Endothelial cell of umbilical vein (primary cell): Measurements from ENCODE around the gene CBX5. TPM values are rescaled to one million over a fixed set of nuclear protein-coding genes. Genes with fewer than 3 reads are reported as not detected.

ENCODE experiments used
- BruUV-seq: library from RNA; stranded (reverse); fragments of 400-500 nt; replicated peaks from 2 replicates; lab custom pipeline; 2021; lab: Mats Ljungman, UMichigan
- CTCF ChIA-PET: fragments of 300-600, 350-600 bp; sonication (Branson Sonifier 250); formaldehyde crosslinking; loops from one replicate; lab custom pipeline; 2021; ENCODE audit warnings: antibody characterized with exemption, inconsistent platforms; lab: Charles Lee
- POLR2A ChIA-PET: fragments of 300-600, 350-600 bp; sonication (Branson Sonifier 250); formaldehyde crosslinking; loops from one replicate; lab custom pipeline; 2021; ENCODE audit warnings: antibody characterized with exemption, inconsistent platforms; lab: Charles Lee
- DNase-seq: peaks from one replicate; pipeline ENCODE4 v3.0.0-alpha.2; 2011; ENCODE audit warnings: low read depth, low spot score
- FAIRE-seq: peaks from 2 replicates; lab custom pipeline; 2011; peaks lifted over from hg19 to GRCh38; lab: Jason Lieb, UNC
- H2AFZ ChIP-seq: 2 replicates; pipeline ENCODE4 v1.6.0; 2012; ENCODE audit warnings: low read depth, low read length, control low read depth, inconsistent platforms
- H3K27ac ChIP-seq: 2 replicates; pipeline ENCODE4 v1.5.1; 2011; ENCODE audit warnings: low read depth, mild to moderate bottlenecking, control low read depth, low read length, moderate library complexity; ENCODE audit not compliant: insufficient read depth
- H3K27me3 ChIP-seq, 2 experiments: 2 replicates each; pipeline versions ENCODE4 v1.6.0 to v1.6.1; 2011; ENCODE audit warnings: low read length in 2 of 2, mixed read lengths in 1 of 2; ENCODE audit not compliant: control insufficient read depth in 2 of 2, insufficient read depth in 2 of 2
- H3K36me3 ChIP-seq, 2 experiments: 2 replicates in 1 of 2; 3 replicates in 1 of 2; pipeline ENCODE4 v1.5.1; 2011; ENCODE audit warnings: low read length in 2 of 2, mild to moderate bottlenecking in 1 of 2, moderate library complexity in 1 of 2; ENCODE audit not compliant: control insufficient read depth in 2 of 2, insufficient read depth in 2 of 2; ENCODE audit errors: extremely low read depth in 1 of 2
- H3K4me1 ChIP-seq: 3 replicates; pipeline ENCODE4 v1.5.1; 2011; ENCODE audit warnings: mild to moderate bottlenecking, low read length; ENCODE audit not compliant: control insufficient read depth, insufficient read depth; ENCODE audit errors: extremely low read depth
- H3K4me2 ChIP-seq: 2 replicates; pipeline ENCODE4 v1.6.1; 2011; ENCODE audit warnings: low read length, control low read depth, mixed read lengths; ENCODE audit not compliant: insufficient read depth
- H3K4me3 ChIP-seq, 3 experiments: fragments of 200-600 bp in 1 of 3; sonication (generic), shearing (Covaris generic) in 1 of 3; replicated peaks in 1 of 3; 2 replicates each; pipeline ENCODE4 v1.5.1; 2011 to 2016; ENCODE audit warnings: control low read depth in 3 of 3, low read length in 3 of 3, mild to moderate bottlenecking in 2 of 3, inconsistent platforms in 1 of 3, low read depth in 1 of 3, moderate library complexity in 1 of 3; ENCODE audit not compliant: insufficient read depth in 1 of 3
- H3K79me2 ChIP-seq: 2 replicates; pipeline ENCODE4 v1.6.0; 2012; ENCODE audit warnings: low read length, inconsistent platforms; ENCODE audit not compliant: control insufficient read depth, insufficient read depth
- H3K9ac ChIP-seq: replicated peaks from 2 replicates; pipeline ENCODE3; 2011; ENCODE audit warnings: low read length, control low read depth; ENCODE audit not compliant: insufficient read depth; ENCODE audit errors: extremely low read depth
- H3K9me1 ChIP-seq: replicated peaks from 3 replicates; pipeline ENCODE4 v1.6.0; 2011; ENCODE audit warnings: mild to moderate bottlenecking, low read length; ENCODE audit not compliant: control insufficient read depth, insufficient read depth; ENCODE audit errors: extremely low read depth
- H3K9me3 ChIP-seq: replicated peaks from 2 replicates; pipeline ENCODE4 v1.5.1; 2012; ENCODE audit warnings: low read length, inconsistent platforms; ENCODE audit not compliant: control insufficient read depth, insufficient read depth
- H4K20me1 ChIP-seq: replicated peaks from 2 replicates; pipeline ENCODE3; 2011; ENCODE audit warnings: mild to moderate bottlenecking, low read length; ENCODE audit not compliant: control insufficient read depth, insufficient read depth; ENCODE audit errors: extremely low read depth
- EZH2 ChIP-seq: IDR thresholded peaks from 2 replicates; pipeline ENCODE4 v1.6.1; 2012; ENCODE audit warnings: borderline replicate concordance, low read depth, mild to moderate bottlenecking, moderate library complexity, low read length, inconsistent platforms; ENCODE audit not compliant: severe bottlenecking
- GATA2 ChIP-seq: IDR thresholded peaks from 2 replicates; pipeline ENCODE4 v1.7.0; 2011; ENCODE audit warnings: low read depth, mild to moderate bottlenecking, moderate library complexity, mixed read lengths, low read length; ENCODE audit not compliant: insufficient read length, insufficient read depth
- JUN ChIP-seq: IDR thresholded peaks from 2 replicates; pipeline ENCODE4 v1.6.1; 2011; ENCODE audit warnings: borderline replicate concordance, low read depth; ENCODE audit not compliant: insufficient read length, insufficient read depth
- MYC ChIP-seq: IDR thresholded peaks from one replicate; pipeline ENCODE4 v1.6.1; 2011; ENCODE audit warnings: mild to moderate bottlenecking, low read depth, low read length
- POLR2A ChIP-seq: IDR thresholded peaks from 2 replicates; pipeline ENCODE4 v1.6.1; 2012; ENCODE audit warnings: low read depth, mild to moderate bottlenecking, control low read depth, low read length
- POLR2AphosphoS5 ChIP-seq: IDR thresholded peaks from 2 replicates; pipeline ENCODE4 v1.6.1; 2012; ENCODE audit warnings: low read depth, mild to moderate bottlenecking, control low read depth, low read length, moderate library complexity; ENCODE audit not compliant: insufficient read depth
- dilution Hi-C: fragments of 300-500 bp; cut with MboI; formaldehyde crosslinking; loops from one replicate; pipeline ENCODE4 v1.15.0; 2019; ENCODE audit warnings: low sequenced_read_pairs; ENCODE audit not compliant: extremely low pct_ligation_motif_present
- intact Hi-C: fragments of 100-400 bp; cut with micrococcal nuclease; formaldehyde crosslinking; loops from one replicate; pipeline ENCODE4 v1.10.0; 2022
- polyA plus RNA-seq, 4 experiments: library from polyadenylated mRNA; depleted of rRNA in 3 of 4; stranded (reverse) in 3 of 4; unstranded in 1 of 4; fragments of >200 nt; gene quantifications; 2 replicates each; pipeline versions ENCODE4 v1.2.1 to v1.2.3, GENCODE V29; 2011 to 2012; ENCODE audit warnings: missing spikeins in 1 of 4
- total RNA-seq: library from RNA; stranded (reverse); gene quantifications from 2 replicates; pipeline ENCODE4 v1.2.3, GENCODE V29; 2021
- TF ChIP-seq, protein P1 (sequence below), 2 donors: IDR thresholded peaks; 1 replicate in 1 of 2; 2 replicates in 1 of 2; pipeline ENCODE4 v1.5.1; 2011; ENCODE audit warnings: low read length in 2 of 2, mild to moderate bottlenecking in 2 of 2, moderate library complexity in 2 of 2, control low read depth in 1 of 2, inconsistent platforms in 1 of 2, low read depth in 1 of 2; ENCODE audit not compliant: insufficient read depth in 1 of 2; ENCODE audit errors: extremely low read depth in 1 of 2
- TF ChIP-seq, protein P2 (sequence below): IDR thresholded peaks from 2 replicates; pipeline ENCODE4 v1.6.1; 2011; ENCODE audit not compliant: insufficient read depth, insufficient read length

Gene CBX5
- total and polyA plus RNA-seq, 2 donors (not counting 3 experiments of a cell fraction or from before 2014, with no cell fraction given): 22.8 to 111 TPM

DNA sequence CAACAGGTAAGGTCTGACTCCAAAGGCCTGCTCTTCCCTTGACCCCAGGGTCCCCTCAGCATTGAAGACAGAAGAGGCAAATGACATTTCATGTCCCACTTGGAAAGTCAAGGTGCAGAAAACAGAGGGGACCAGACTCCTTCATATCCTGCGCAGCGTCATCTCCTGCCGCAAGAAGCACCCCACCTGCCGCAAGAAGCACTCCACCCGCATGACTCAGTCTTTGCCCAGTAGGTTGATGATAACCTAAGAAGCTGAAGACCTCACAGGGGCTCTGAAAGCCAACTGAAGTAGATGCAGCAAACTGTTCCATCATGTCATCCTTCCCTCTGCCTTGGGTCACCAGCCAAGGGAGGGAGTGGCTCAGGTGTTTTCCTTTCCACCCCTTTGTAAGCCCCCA, 79.5 kb downstream of the CBX5 start:
- POLR2A ChIA-PET: interaction anchor here (0.6 kb wide), 1 partner anchor 191 kb away, joined by 3 read pairs; the partner anchor contains the start of gene HOXC8
- intact Hi-C loops: loop anchor here (10.0 kb wide), 1 partner anchor 446 kb away; the partner anchor contains the start of gene CISTR

More for the DNA sequence above, 79.5 kb downstream of the CBX5 start:
- H3K36me3 ChIP-seq: no peaks in the 10 kb centered on the region
- H4K20me1 ChIP-seq: no peaks in the 10 kb centered on the region
- H3K4me1 ChIP-seq: no peaks in the 10 kb centered on the region
- no peak overlapping the region for H2AFZ ChIP-seq
- H3K9me3 ChIP-seq: no peaks in the 10 kb centered on the region
- no peaks in the 10 kb centered on the region for H3K79me2 ChIP-seq
- H3K27me3 ChIP-seq: peaks cover 22 to 32% of the 10 kb centered on the region in 2 experiments
- FAIRE-seq (no peak), DNase-seq (no peak)
- no peaks in the 10 kb centered on the region for H3K9me1 ChIP-seq
- dilution Hi-C loops: no loop called here
- H3K9ac ChIP-seq: no peak overlapping the region
- CTCF ChIA-PET: interaction anchor here (0.9 to 15.7 kb wide), 9 partner anchors 10 to 215 kb away, joined by 3 to 616 read pairs (median 17); partner anchors contain the start of genes HOXC10, HOXC5, HOXC8 and HOXC9
- BruUV-seq: no TSS peak
- no peak overlapping the region for H3K4me3 ChIP-seq
- no peak overlapping the region for H3K4me2 ChIP-seq
- no peak for TF ChIP-seq MYC
- no peak for TF ChIP-seq EZH2
- TF ChIP-seq POLR2A: no peak
- TF ChIP-seq, protein P1, sequence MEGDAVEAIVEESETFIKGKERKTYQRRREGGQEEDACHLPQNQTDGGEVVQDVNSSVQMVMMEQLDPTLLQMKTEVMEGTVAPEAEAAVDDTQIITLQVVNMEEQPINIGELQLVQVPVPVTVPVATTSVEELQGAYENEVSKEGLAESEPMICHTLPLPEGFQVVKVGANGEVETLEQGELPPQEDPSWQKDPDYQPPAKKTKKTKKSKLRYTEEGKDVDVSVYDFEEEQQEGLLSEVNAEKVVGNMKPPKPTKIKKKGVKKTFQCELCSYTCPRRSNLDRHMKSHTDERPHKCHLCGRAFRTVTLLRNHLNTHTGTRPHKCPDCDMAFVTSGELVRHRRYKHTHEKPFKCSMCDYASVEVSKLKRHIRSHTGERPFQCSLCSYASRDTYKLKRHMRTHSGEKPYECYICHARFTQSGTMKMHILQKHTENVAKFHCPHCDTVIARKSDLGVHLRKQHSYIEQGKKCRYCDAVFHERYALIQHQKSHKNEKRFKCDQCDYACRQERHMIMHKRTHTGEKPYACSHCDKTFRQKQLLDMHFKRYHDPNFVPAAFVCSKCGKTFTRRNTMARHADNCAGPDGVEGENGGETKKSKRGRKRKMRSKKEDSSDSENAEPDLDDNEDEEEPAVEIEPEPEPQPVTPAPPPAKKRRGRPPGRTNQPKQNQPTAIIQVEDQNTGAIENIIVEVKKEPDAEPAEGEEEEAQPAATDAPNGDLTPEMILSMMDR (IDR thresholded peaks at IDR 0.05; ENCODE audit: extremely low read depth in 1 of 2, insufficient read depth in 1 of 2, low read depth in 1 of 2, low read length in 2 of 2): no peak
- TF ChIP-seq, protein P2, sequence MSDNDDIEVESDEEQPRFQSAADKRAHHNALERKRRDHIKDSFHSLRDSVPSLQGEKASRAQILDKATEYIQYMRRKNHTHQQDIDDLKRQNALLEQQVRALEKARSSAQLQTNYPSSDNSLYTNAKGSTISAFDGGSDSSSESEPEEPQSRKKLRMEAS: no peak
- TF ChIP-seq GATA2: no peak
- TF ChIP-seq JUN: no peak
- TF ChIP-seq POLR2AphosphoS5: no peak
- no peak overlapping the region for H3K27ac ChIP-seq
